Activated CD4-positive, alpha-beta memory T cell treated with anti-CD3 and anti-CD28 coated beads, Interleukin-2, amount 10 ng/mL, durations not matched to agents 7 days and 5 days (primary cell): ENCODE results near the gene HEY2. TPM values are rescaled to one million over a fixed set of nuclear protein-coding genes. Genes with fewer than 3 reads are reported as not detected.
"Not testable (repeated sequence)": the region's sequence is repeated elsewhere in the genome, so short reads cannot be mapped to it uniquely, and the experiment has no call there.

Experiments used
- CTCF ChIA-PET: fragments of 350-600 bp; sonication (Branson Sonifier 250); formaldehyde crosslinking; loops from one replicate; lab custom pipeline; 2021; ENCODE audit warnings: antibody characterized with exemption, inconsistent platforms; lab: Charles Lee
- POLR2A ChIA-PET: fragments of 350-600 bp; sonication (Branson Sonifier 250); formaldehyde crosslinking; loops from one replicate; lab custom pipeline; 2021; ENCODE audit warnings: antibody characterized with exemption; lab: Charles Lee
- DNase-seq: peaks from one replicate; pipeline ENCODE4 v3.0.0-alpha.2; 2020
- H3K27ac Mint-ChIP-seq: one replicate; pipeline ENCODE4 v1.8.0; 2021; ENCODE audit warnings: mild to moderate bottlenecking, mixed read lengths
- H3K27me3 Mint-ChIP-seq: one replicate; pipeline ENCODE4 v1.8.0; 2021; ENCODE audit warnings: mixed read lengths
- H3K36me3 Mint-ChIP-seq: one replicate; pipeline ENCODE4 v1.8.0; 2021; ENCODE audit warnings: low read depth, mixed read lengths
- H3K4me1 Mint-ChIP-seq: one replicate; pipeline ENCODE4 v1.8.0; 2021; ENCODE audit warnings: mixed read lengths
- H3K4me3 Mint-ChIP-seq: one replicate; pipeline ENCODE4 v1.8.0; 2021; ENCODE audit warnings: mild to moderate bottlenecking, mixed read lengths
- H3K9me3 Mint-ChIP-seq: one replicate; pipeline ENCODE4 v1.8.0; 2021; ENCODE audit warnings: mixed read lengths
- total RNA-seq, 2 experiments: library from RNA; stranded (reverse); gene quantifications; one replicate each; pipeline ENCODE4 v1.2.3, GENCODE V29; 2021

HEY2 gene
- total RNA-seq = not detected

DNA sequence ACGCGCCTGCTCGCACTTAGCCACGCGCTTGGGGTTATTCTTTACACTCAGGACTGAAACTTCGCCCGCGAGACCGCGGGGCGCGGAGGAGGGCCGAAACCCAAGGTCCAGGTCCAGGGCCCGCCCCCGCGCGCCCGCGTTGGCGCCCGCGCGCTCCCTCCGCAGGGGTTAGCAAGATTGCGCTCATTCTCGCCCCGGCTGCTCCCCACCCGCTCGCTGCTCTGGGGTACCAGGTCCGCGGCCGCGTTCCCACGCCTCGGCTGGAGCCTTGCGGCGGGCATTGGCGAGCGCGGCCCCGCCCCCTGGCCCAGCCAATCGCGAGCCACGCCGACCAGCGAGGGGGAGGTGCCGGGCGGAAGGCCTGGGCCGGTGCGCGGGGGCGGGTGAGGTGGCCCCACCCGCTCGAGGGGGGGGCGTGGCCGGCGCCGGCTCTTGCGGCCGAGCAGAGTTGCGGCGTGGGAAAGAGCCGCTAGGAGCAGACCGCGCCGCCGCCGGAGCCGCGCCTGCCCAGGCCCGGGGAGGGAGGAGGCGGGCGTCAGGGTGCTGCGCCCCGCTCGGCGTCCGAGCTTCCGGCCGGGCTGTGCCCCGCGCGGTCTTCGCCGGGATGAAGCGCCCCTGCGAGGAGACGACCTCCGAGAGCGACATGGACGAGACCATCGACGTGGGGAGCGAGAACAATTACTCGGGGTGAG lies at the start of gene HEY2:
HEY2 (plus strand) TSS at position 460 of the 692 bp plus-strand sequence; CDS start at position 605, 145 bp downstream.
- CTCF ChIA-PET = interaction anchor here (2.6 kb wide), 1 partner anchor 207 kb away, joined by 8 read pairs; the partner anchor contains the start of gene HINT3
- H3K36me3 Mint-ChIP-seq = no peaks in the 10 kb centered on the region
- peaks cover 38% of the 10 kb centered on the region for H3K4me1 Mint-ChIP-seq
- peaks cover 77% of the 10 kb centered on the region for H3K27me3 Mint-ChIP-seq
- peak; percentile 85 for DNase-seq
- H3K9me3 Mint-ChIP-seq = no peaks in the 10 kb centered on the region
- H3K4me3 Mint-ChIP-seq = peak within 1 kb of the TSS; percentile 75
- POLR2A ChIA-PET = no interaction called here
- peak within 1 kb of the TSS; percentile 34 for H3K27ac Mint-ChIP-seq

DNA sequence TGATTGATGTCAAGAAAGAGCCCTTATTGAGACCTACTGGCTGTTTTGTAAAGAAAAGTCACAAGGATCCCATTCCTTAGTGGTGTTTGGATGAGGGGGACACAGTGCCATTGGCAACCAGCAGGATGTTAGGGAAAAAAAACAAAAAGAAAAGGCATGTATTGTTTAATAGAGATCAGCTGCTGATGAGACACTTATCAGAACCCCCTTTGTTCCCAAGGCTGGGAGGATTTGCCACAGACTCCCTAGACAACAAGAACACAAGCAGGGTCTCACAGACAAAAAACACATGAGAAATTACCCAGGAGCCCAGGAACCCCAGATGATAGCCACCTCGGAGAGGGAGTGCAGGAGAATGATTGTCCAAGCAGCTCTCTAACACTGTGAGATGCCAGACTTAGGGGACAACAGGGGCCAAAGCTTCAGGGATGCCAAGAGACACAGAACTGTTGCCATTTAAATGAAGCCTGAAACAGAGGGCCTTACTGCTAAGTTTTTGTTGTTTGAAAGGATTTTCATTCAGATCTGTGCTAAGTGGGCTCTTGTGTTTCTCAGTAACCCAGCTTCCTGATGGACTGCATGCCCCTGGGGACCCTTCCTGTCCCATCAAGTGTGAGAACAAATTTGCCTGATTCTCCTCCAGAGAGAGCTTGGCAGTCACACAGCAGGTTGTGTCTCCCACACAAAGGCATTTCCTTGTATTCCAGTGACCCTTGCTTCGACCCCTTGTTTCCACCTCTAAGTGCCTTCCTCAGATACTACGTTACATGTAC lies 48.7 kb upstream of the HEY2 start:
- Mint-ChIP-seq H3K27ac (no peak overlapping the region), H3K9me3 (no peaks in the 10 kb centered on the region), H3K4me3 (no peak overlapping the region), H3K27me3 (peaks cover 16% of the 10 kb centered on the region), H3K4me1 (no peaks in the 10 kb centered on the region), H3K36me3 (no peaks in the 10 kb centered on the region)
- ChIA-PET POLR2A (no interaction called here), CTCF (no interaction called here)
- no peak for DNase-seq

DNA sequence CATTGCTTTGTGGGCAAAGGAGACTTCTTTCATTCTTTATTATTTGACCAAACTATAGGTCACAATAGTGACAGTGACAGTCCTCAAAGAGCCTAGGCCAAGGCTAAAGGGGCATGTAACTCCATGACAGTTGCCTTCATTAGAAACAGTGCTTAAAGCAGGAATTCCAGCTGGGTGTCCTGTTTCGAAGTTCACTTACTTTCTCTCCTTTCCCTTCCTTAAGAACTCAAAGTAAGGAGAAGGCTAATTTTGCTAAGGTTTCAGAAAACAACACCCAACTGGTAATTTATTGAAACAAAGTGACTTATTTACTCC lies 48.1 kb upstream of the HEY2 start:
- Mint-ChIP-seq H3K27ac (no peak overlapping the region), H3K9me3 (no peaks in the 10 kb centered on the region), H3K4me3 (no peak overlapping the region), H3K4me1 (no peaks in the 10 kb centered on the region), H3K36me3 (no peaks in the 10 kb centered on the region), H3K27me3 (peaks cover 14% of the 10 kb centered on the region)
- POLR2A ChIA-PET = no interaction called here
- CTCF ChIA-PET = no interaction called here
- no peak for DNase-seq

DNA sequence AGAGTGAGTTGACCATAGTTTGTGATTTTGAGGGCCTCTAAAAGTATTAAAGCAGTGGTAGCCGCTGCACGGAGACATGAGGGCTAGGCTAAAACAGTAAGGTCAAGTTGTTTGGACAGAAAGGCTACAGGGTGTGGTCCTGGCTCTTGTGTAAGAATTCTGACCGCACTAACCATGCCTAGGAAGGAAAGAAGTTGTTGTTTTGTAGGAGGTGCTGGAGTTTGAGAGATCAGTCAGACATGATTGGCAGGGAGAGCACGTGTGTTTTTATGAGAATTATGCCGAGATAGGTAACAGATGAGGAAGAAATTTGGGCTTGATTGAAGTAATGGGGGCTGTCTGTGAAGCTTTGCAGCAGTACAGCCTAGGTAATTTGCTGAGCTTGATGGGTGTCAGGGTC lies 45.5 kb upstream of the HEY2 start:
- H3K27me3 Mint-ChIP-seq, H3K4me1 Mint-ChIP-seq, CTCF ChIA-PET, H3K4me3 Mint-ChIP-seq, H3K9me3 Mint-ChIP-seq, DNase-seq, H3K27ac Mint-ChIP-seq, POLR2A ChIA-PET, H3K36me3 Mint-ChIP-seq: not testable (repeated sequence)

DNA sequence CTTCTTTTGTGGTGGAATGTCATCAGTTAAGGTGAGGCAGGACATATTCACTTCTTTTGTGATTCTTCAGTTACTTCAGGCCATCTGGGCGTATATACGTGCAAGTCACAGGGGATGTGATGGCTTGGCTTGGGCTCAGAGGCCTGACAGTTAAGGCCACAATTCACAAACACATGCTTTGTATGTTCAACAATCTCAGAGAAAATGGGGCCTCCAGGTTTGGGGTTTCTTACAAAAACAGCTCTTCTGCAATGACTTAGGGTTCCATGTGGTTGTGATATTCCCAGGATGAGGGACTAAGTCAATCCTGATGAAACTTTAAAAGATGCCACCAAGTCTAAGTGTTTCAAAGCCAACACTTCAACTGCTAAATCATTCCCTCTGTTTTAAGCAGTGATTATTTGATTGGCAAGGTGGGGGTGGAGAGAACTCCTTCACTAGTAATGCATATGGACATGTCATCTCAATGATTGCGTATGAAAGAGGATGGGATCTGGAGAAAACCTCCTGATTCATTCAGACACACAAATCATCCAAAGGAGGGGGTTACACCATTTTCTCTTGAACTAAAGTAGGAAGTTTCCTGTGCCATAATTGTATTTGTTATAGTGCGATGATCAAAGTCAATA lies 41.7 kb upstream of the HEY2 start:
- Mint-ChIP-seq H3K4me1 (no peaks in the 10 kb centered on the region), H3K36me3 (no peaks in the 10 kb centered on the region), H3K27ac (no peak overlapping the region), H3K27me3 (no peaks in the 10 kb centered on the region), H3K9me3 (no peaks in the 10 kb centered on the region), H3K4me3 (no peak overlapping the region)
- CTCF ChIA-PET = no interaction called here
- POLR2A ChIA-PET = no interaction called here
- DNase-seq = no peak

DNA sequence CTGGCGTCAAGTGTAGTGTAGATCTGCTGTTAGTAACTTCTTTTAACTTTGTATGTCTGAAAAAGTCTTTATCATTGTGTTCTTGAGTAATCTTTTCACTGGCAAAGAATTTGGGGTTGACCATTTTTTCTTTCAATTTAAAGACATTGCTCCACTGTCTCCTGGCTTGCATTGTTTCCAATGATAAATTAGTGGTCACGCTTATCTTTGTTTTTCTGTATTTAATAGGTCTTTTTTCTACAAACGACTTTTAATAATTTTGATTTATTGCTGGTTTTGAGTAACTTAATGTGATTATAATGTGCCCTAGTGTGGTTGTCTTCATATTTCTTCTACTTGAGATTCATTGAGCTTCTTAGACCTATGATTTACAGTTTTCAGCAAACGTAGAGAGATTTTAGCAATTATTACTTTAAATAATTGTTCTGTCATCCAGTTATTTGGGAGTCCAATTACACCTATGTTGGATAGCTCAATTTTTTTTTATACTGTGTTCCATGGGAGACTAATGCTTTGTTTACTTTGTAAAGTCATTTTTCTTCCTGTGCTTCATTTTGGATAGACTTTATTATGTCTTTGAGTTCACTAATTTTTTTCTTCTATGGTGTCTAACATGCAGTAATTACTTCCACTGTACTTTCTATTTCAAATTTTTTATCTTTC lies 38.3 kb upstream of the HEY2 start:
- Mint-ChIP-seq H3K27ac (no peak overlapping the region), H3K4me1 (peaks cover 8% of the 10 kb centered on the region), H3K36me3 (no peaks in the 10 kb centered on the region), H3K27me3 (no peaks in the 10 kb centered on the region), H3K9me3 (no peaks in the 10 kb centered on the region), H3K4me3 (no peak overlapping the region)
- ChIA-PET POLR2A (no interaction called here), CTCF (no interaction called here)
- DNase-seq = no peak

DNA sequence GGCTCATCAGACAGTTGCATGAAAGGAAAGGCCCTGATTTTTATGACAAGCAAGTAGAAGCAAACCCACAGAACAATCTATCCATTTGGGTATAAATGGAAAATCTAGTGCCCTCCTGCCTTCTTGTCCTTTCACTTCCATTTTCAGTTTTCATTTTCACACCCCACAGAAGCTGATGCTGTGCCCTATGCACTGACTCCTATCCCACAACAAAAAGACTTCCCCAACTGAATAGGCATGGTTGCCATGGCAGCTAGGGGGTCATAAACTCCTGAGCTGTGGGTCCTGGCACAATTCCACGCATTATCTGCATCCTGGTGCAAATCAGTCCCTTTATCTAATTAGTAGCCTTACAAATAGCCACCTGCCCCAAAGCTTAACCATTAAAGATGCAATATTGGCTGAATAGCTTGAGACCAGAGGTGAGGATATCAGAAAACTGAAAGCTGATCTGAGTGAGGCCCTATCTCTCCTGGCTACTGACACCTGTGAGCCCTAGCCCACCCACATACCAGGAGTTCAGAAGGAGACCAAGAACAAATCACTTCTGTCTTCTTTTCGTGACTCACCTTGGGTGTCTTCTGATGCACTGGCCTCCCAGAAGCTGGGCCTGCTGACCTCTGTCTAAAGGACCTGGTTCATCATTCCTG lies 34.9 kb upstream of the HEY2 start:
- Mint-ChIP-seq H3K9me3 (no peaks in the 10 kb centered on the region), H3K27ac (no peak overlapping the region), H3K4me1 (peaks cover 8% of the 10 kb centered on the region), H3K4me3 (no peak overlapping the region), H3K36me3 (no peaks in the 10 kb centered on the region), H3K27me3 (no peaks in the 10 kb centered on the region)
- ChIA-PET POLR2A (no interaction called here), CTCF (interaction anchor here (1.3 kb wide), 1 partner anchor 39 kb away, joined by 4 read pairs; no protein-coding TSS in a partner anchor)
- DNase-seq = no peak

DNA sequence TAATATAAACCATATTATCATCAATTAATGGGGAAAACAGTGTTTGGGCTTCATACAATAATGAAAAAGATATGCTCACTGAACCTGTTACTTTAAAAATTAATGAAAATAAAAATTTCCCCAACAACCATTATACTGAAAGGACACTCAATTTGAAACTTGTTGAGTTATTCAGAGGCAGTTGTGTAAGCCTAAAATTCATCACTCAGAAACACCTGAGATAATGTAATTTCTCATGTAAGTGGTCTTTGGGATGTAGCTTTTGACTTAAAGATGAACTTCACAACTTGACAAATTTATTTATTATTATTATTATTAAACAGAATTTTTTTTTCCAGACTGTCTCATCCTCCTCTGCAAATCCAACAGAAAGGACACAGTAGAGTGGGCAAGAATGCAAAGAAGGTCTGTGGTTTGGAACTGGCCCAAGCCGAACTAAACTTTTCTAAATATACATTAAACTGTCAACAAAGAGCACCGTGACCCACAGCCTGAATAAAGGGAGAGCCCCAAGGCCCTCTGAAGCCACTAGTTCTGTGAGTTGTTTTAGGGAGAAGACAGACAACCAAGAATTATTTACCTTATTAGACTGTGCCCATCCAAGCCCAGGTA lies 32.2 kb upstream of the HEY2 start:
- H3K36me3 Mint-ChIP-seq = no peaks in the 10 kb centered on the region
- ChIA-PET CTCF (no interaction called here), POLR2A (no interaction called here)
- H3K9me3 Mint-ChIP-seq = no peaks in the 10 kb centered on the region
- H3K4me1 Mint-ChIP-seq = peaks cover 8% of the 10 kb centered on the region
- no peak for DNase-seq
- H3K27me3 Mint-ChIP-seq = peaks cover 4% of the 10 kb centered on the region
- H3K4me3 Mint-ChIP-seq = no peak overlapping the region
- H3K27ac Mint-ChIP-seq = no peak overlapping the region

DNA sequence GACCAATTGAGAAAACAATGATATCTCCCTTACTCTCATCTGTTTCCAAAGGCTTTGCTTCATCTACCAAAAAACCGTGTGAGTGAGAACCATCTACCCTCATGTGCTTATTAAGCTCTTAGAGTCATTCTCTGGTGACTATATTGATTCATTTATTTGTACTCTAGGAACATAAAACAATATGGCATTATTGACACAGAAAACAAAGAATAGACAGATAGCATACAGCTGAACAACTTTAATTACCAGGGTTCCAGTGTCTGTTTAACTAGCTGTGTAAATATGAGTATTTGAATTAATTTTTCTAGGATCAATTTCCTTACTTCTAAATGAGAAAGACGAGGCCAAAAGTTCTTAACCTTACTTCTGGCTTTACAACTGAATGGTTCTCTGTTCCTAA lies 31.3 kb upstream of the HEY2 start:
- peaks cover 8% of the 10 kb centered on the region for H3K4me1 Mint-ChIP-seq
- no peak for DNase-seq
- no peak overlapping the region for H3K27ac Mint-ChIP-seq
- ChIA-PET POLR2A (no interaction called here), CTCF (no interaction called here)
- H3K36me3 Mint-ChIP-seq = no peaks in the 10 kb centered on the region
- H3K9me3 Mint-ChIP-seq = no peaks in the 10 kb centered on the region
- peaks cover 10% of the 10 kb centered on the region for H3K27me3 Mint-ChIP-seq
- H3K4me3 Mint-ChIP-seq = no peak overlapping the region

DNA sequence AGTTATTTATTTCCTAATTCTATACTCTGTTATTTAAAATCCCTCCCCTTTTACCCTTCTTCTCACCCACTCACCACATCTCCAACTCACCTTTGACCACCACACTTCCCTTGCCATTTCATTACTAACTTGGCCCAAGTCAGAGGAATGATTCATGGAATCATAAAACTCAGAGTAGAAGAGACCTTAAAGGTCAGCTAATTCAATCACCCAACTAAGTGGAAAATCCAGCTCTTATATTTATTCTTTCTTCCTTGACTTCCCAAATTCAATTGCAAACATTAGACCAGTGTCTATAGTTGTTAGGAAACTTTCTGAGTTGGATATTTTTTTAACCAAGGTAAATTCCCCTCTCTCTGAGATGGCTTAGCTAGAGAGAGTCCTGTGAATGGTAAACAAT lies 26.5 kb upstream of the HEY2 start:
- DNase-seq = no peak
- H3K4me3 Mint-ChIP-seq = no peak overlapping the region
- H3K36me3 Mint-ChIP-seq = no peaks in the 10 kb centered on the region
- no peaks in the 10 kb centered on the region for H3K4me1 Mint-ChIP-seq
- no peaks in the 10 kb centered on the region for H3K9me3 Mint-ChIP-seq
- ChIA-PET POLR2A (no interaction called here), CTCF (no interaction called here)
- H3K27ac Mint-ChIP-seq = no peak overlapping the region
- peaks cover 23% of the 10 kb centered on the region for H3K27me3 Mint-ChIP-seq

DNA sequence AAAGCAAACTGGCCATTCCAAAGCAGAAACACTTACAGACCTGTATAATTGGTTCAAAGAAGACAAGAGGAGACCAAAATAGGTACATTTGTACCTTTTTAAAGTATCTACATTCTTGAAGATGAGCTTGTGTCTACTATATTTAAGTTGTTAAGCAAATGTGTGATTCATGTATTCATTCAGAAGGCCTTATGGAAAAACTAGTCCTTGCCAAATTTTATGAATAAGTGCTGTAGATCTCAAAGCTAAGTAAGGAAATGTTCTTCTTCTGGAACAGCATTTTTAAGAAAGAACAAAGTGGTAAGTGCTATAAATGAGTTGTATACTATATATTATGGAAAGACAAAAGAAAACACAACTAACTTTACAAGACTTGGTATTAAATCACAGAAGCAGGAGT lies 22.2 kb upstream of the HEY2 start:
- CTCF ChIA-PET = no interaction called here

DNA sequence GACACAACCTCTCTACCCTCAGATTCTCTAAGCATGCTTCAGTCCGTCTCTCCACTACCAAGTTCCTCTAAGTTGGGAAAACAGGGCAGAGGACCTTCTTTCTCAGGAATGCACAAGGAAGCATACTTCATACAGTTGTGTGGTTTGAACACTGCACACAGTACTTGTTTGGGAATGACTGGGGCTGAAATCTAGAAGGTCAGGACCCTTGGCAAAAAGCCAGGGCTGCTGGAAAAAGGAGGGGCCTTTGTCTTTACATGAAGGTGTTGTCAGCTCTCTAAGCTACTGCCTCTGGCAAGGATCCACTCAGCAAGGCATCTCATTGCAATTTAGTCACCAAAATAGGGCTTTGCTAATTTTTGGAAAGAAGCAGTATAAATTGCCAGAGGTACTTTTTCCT lies 20.7 kb upstream of the HEY2 start:
- ChIA-PET CTCF (no interaction called here), POLR2A (no interaction called here)
- no peaks in the 10 kb centered on the region for H3K4me1 Mint-ChIP-seq
- DNase-seq = no peak
- peaks cover 33% of the 10 kb centered on the region for H3K27me3 Mint-ChIP-seq
- no peak overlapping the region for H3K27ac Mint-ChIP-seq
- H3K4me3 Mint-ChIP-seq = no peak overlapping the region
- no peaks in the 10 kb centered on the region for H3K9me3 Mint-ChIP-seq
- no peaks in the 10 kb centered on the region for H3K36me3 Mint-ChIP-seq

More for the DNA sequence above, 22.2 kb upstream of the HEY2 start:
- H3K27me3 Mint-ChIP-seq = peaks cover 33% of the 10 kb centered on the region
- no peak overlapping the region for H3K27ac Mint-ChIP-seq
- POLR2A ChIA-PET = no interaction called here
- no peaks in the 10 kb centered on the region for H3K4me1 Mint-ChIP-seq
- no peak overlapping the region for H3K4me3 Mint-ChIP-seq
- no peak for DNase-seq
- no peaks in the 10 kb centered on the region for H3K9me3 Mint-ChIP-seq
- H3K36me3 Mint-ChIP-seq = no peaks in the 10 kb centered on the region
